HTERT RPE-1 (cell line): ENCODE data around the gene ZFHX3.

Experiments used
- in situ Hi-C: fragments of 300-500 bp; cut with MboI; formaldehyde crosslinking; loops from 4 replicates; pipeline ENCODE4 v1.14.3; 2020; ENCODE audit warnings: low sequenced_read_pairs

Gene ZFHX3

GRCh38 chr16:73041676-73042075 is 6.3 kb downstream of the ZFHX3 start:
- in situ Hi-C loops = no loop called here

DNA sequence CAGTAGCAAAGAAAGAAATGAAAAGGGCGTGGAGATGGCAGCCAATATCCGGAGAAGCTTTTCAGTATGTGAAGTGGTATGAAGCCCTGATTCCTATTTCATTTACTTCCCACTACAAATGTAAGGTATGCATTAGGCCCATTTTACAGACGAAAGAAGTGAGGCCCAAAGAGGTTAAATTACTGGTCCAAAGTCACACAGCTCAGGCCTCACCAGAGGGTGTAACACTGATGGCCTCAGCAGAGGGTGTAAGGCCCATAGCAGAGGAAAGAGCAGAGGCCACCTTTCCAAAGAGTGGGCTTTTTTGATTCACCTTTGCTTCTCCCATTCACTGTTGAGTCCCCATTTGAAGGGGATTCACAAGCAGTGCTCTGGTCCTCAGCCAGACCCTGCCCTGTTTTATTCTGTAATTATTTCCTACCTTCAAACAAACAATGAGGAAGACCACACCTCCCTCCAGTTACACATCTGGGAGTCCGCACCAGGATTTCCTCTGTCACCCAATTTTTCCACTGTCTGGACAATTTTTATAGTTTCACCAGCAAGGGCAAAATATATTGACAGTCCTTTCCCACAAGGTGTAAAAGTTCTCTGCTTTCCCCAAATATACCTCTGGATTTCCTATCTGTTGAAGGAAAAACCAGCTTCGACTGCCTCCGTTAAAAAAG is 7.1 kb downstream of the ZFHX3 start:
- in situ Hi-C loops = no loop called here

- in situ Hi-C loops = no loop called here
Observed at GRCh38 chr16:73040136-73040535, 7.8 kb downstream of the ZFHX3 start.

- in situ Hi-C loops = no loop called here
Observed at GRCh38 chr16:73037845-73038570, 9.9 kb downstream of the ZFHX3 start.

- in situ Hi-C loops = no loop called here
Observed at GRCh38 chr16:73037331-73037745, 10.6 kb downstream of the ZFHX3 start.

DNA sequence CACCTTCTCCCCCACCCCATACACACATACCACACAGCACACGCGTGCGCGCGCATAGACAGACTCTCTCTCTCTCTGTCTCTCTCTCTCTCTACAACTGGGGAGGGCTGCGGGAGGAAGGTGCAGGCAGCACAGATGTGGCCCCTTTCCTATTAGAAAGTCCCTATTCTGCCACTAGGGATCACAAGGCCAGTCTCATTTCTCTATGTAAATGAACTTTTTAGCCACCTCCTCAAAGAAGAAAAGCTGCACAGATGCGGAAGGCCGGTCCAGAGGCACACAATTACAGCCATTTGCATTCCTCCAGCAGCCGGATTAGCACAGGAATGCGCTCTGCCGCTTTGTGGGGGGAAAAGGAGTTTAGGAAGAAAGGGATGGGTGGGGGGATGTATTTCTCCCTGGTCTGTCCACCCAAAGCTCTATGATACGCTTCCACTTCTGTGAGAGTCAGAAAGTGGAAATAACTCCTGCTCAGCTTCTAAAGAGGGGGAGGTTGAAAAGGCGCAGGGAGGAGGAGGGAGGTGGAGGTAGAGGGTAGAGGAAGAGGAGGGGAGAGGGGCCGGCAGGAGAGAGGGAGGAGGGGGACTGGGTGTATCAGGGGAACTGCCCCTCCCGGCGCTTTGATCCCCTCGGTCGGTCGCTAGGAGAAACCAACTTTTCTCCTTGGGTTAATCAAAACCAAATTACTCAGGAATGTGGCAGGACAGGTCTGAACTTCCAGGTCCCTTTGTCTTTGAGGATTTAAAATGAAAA is 11.7 kb downstream of the ZFHX3 start:
- in situ Hi-C loops = no loop called here

DNA sequence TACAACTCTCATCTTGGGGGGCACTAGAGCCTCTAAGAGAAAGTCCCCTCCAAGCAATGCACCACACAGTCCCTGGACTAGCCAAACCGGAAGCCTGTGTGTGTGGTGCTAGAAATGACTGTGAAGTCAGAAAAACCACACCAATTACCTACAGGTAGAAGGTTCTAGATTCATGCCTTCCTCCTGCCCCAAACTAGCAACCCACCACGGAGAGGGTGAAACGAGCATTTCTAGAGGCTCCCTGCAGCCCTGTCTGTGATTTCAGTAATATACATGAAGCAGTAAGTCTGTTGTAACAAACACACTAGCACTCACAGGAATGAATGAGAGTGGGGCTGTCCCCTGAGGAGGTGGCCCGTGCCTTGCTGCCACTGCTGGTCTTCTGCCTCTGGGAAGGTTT is 13.6 kb downstream of the ZFHX3 start:
- in situ Hi-C loops = no loop called here

- in situ Hi-C loops = no loop called here
Observed at GRCh38 chr16:73033271-73033998, 14.5 kb downstream of the ZFHX3 start.

- in situ Hi-C loops = no loop called here
Observed at GRCh38 chr16:73032541-73033270, 15.2 kb downstream of the ZFHX3 start.

DNA sequence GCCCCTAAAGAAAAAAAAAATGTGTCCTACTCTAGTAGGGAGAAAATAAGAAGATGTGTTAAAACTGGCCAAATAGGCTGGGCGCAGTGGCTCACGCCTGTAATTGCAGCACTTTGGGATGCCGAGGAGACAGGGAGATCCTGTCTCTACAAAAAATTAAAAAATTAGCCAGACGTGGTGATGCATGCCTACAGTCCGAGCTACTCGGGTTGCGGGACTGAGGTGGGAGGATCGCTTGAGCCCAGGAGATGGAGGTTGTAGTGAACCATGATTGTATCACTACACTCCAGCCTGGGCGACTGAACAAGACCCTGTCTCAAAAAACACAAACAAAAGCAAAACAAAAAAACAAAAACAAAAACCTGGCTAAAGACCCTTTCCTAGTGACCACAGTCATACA is 15.9 kb downstream of the ZFHX3 start:
- in situ Hi-C loops = no loop called here

GRCh38 chr16:73031155-73031866 is 16.6 kb downstream of the ZFHX3 start:
- in situ Hi-C loops = no loop called here

DNA sequence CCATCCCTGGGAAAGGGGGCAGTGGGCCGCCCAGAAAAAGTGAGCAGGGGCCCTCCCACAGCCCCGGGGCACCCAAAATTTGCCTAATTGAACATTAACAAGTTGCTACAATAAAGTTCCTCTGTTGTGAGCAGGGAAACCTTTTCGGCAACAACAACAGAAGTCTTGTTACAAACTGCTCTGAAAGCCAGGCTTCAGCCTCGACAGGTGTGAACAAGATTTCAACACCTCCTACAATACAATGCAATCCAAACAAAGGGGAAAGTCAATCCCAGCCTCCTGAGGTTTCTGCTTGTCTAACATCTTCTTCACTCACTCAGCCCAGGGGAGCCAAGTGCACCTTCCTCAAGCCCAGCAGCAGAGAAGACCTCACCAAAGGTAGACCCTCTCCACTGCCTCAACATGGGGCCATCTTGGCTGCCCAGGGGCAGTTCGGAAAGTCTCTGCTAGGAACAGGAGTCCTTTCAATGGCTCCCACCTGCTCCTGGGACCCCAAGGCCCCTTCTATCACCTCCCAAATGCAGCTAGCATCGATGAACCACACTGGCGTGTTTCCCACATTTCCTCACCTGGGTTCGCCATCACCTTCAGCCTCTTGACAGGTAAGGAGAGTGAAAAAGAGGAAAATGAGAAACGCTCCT is 19.1 kb downstream of the ZFHX3 start:
- in situ Hi-C loops = no loop called here

DNA sequence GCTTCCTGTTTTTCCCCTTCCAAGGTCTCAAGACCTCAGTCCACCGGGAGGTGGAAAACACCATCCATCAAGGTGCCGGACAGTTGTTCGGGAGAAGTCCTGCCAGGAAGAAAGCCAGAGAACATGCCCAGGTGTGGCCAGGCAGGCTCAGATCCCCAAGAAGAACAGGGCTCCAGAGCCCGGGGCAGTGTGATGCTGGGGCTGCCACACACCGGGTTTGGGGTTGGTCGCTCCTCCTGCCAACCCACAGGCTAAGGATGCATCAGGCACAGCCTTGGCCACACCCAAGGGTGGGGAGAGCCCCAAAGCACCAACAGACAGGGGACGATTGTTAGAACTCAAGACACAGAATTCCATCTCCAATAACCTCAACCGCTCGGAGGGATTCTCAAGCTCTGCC is 19.7 kb downstream of the ZFHX3 start:
- in situ Hi-C loops = no loop called here

DNA sequence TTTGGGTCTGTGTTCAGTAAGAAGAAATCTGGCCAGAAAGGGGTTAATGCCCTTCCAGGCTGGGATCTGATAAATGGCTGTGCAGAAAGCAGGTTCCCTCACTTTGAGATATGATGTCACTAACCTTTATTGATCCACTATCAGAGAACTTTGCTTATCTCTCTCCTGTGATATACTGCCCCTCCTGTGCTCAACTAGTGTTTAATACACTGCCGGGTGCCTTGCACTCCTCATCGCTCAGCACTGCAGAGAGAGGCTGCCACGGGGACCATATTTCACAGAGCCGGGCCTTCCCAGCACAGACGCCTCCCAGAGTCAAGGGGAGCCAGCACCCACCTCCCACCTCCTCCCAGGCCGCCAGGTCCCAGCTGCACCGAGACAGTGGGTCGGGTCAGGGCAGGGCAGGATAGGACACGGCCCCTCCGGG is 20.2 kb downstream of the ZFHX3 start:
- in situ Hi-C loops = no loop called here

- in situ Hi-C loops = no loop called here
Observed at GRCh38 chr16:73026754-73027684, 20.9 kb downstream of the ZFHX3 start.

DNA sequence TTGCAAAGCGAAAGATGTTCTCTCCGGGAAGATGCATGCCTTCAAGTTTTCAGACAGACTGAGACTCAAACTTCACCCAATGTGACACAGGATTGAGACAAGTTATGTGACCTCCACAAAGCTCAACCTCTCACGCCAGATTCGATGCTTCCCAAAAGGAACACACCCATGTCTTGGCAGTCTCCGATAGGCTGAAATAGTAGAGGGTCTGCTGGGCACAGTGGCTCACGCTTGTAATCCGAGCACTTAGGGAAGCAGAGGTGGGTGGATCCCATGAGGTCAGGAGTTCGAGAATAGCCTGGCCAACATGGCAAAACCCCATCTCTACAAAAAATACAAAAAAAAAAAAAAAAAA is 22.1 kb downstream of the ZFHX3 start:
- in situ Hi-C loops = no loop called here

- in situ Hi-C loops = no loop called here
Observed at GRCh38 chr16:73025151-73025855, 22.6 kb downstream of the ZFHX3 start.

GRCh38 chr16:73024571-73025105 is 23.3 kb downstream of the ZFHX3 start:
- in situ Hi-C loops = no loop called here
